AG04450 (cell line): ENCODE measurements around the gene RIOK2. TPM values are rescaled to one million over a fixed set of nuclear protein-coding genes. Genes with fewer than 3 reads are reported as not detected.

ENCODE experiments used
- CTCF ChIA-PET: fragments of 300-600, 350-600 bp; formaldehyde crosslinking; extraction: SDS; loops from one replicate; lab custom pipeline; 2022; ENCODE audit warnings: antibody characterized with exemption, inconsistent platforms; lab: Charles Lee
- POLR2A ChIA-PET: fragments of 350-600 bp; formaldehyde crosslinking; extraction: SDS; loops from one replicate; lab custom pipeline; 2021; ENCODE audit warnings: antibody characterized with exemption, inconsistent platforms; lab: Yijun Ruan, JAX
- DNase-seq: peaks from one replicate; pipeline ENCODE4 v3.0.0-alpha.2; 2011; ENCODE audit warnings: low read depth, low spot score
- H3K27ac ChIP-seq: one replicate; pipeline ENCODE4 v1.5.1; 2012; ENCODE audit warnings: low read depth, low read length, control low read depth
- H3K27me3 ChIP-seq: one replicate; pipeline ENCODE4 v1.6.0; 2012; ENCODE audit warnings: low read length; ENCODE audit not compliant: control insufficient read depth, insufficient read depth
- H3K4me3 ChIP-seq: 2 replicates; pipeline ENCODE4 v1.5.1; 2011; ENCODE audit warnings: mild to moderate bottlenecking, low read depth, low read length, control low read depth
- H3K9me3 ChIP-seq: 2 replicates; pipeline ENCODE4 v1.5.1; 2012; ENCODE audit warnings: low read length; ENCODE audit not compliant: control insufficient read depth, insufficient read depth
- CTCF ChIP-seq: IDR thresholded peaks from 2 replicates; pipeline ENCODE4 v1.5.1; 2011; ENCODE audit warnings: low read depth, low read length, control low read depth, inconsistent platforms
- polyA plus RNA-seq: library from polyadenylated mRNA; depleted of rRNA; stranded (reverse); fragments of >200 nt; gene quantifications from 2 replicates; pipeline ENCODE4 v1.2.3, GENCODE V29; 2011

Gene RIOK2
- polyA plus RNA-seq, 1 experiment: 35.7 TPM

GRCh38 chr5:97171703-97172102 is 11.3 kb downstream of the RIOK2 start:
- no peak overlapping the region for H3K4me3 ChIP-seq
- ChIA-PET CTCF (no interaction called here), POLR2A (no interaction called here)
- no peaks in the 10 kb centered on the region for H3K9me3 ChIP-seq
- no peaks in the 10 kb centered on the region for H3K27me3 ChIP-seq
- H3K27ac ChIP-seq: no peak overlapping the region
- no peak for TF ChIP-seq CTCF
- no peak for DNase-seq

- no peak for DNase-seq
- ChIA-PET POLR2A (no interaction called here), CTCF (interaction anchor here (1.7 kb wide), 1 partner anchor 299 kb away, joined by 7 read pairs; no protein-coding TSS in a partner anchor)
- no peaks in the 10 kb centered on the region for H3K9me3 ChIP-seq
- no peaks in the 10 kb centered on the region for H3K27me3 ChIP-seq
- no peak for TF ChIP-seq CTCF
- no peak overlapping the region for H3K4me3 ChIP-seq
- no peak overlapping the region for H3K27ac ChIP-seq
These were observed 15.6 kb downstream of the RIOK2 start for GRCh38 chr5:97167435-97167834.

GRCh38 chr5:97165726-97166125 is 17.3 kb downstream of the RIOK2 start:
- no peaks in the 10 kb centered on the region for H3K9me3 ChIP-seq
- CTCF ChIA-PET: interaction anchor here (0.6 to 7.9 kb wide), 5 partner anchors 168 to 413 kb away, joined by 3 to 97 read pairs (median 6); no protein-coding TSS in a partner anchor
- no peak for TF ChIP-seq CTCF
- DNase-seq: no peak
- POLR2A ChIA-PET: no interaction called here
- no peak overlapping the region for H3K27ac ChIP-seq
- H3K27me3 ChIP-seq: no peaks in the 10 kb centered on the region
- H3K4me3 ChIP-seq: no peak overlapping the region

- Histone ChIP-seq H3K4me3 (no peak overlapping the region), H3K9me3 (no peaks in the 10 kb centered on the region), H3K27me3 (no peaks in the 10 kb centered on the region), H3K27ac (no peak overlapping the region)
- no peak for TF ChIP-seq CTCF
- POLR2A ChIA-PET: no interaction called here
- CTCF ChIA-PET: interaction anchor here (0.6 to 7.9 kb wide), 9 partner anchors 66 to 1668 kb away, joined by 3 to 97 read pairs (median 4); no protein-coding TSS in a partner anchor
- DNase-seq: no peak
These were observed 18.2 kb downstream of the RIOK2 start for GRCh38 chr5:97164846-97165245.

- no peak overlapping the region for H3K4me3 ChIP-seq
- CTCF ChIA-PET: interaction anchor here (0.7 to 7.9 kb wide), 15 partner anchors 20 to 1665 kb away, joined by 3 to 97 read pairs (median 5); no protein-coding TSS in a partner anchor
- no peak for TF ChIP-seq CTCF
- no peak for DNase-seq
- no peak overlapping the region for H3K27ac ChIP-seq
- no peaks in the 10 kb centered on the region for H3K27me3 ChIP-seq
- POLR2A ChIA-PET: no interaction called here
- H3K9me3 ChIP-seq: no peaks in the 10 kb centered on the region; the same call in 1 of the 2 replicates
These were observed 19.2 kb downstream of the RIOK2 start for GRCh38 chr5:97163790-97164285.
